MM.1S (cell line): Measurements from ENCODE around the gene BFAR.
"Not testable (repeated sequence)": the region's sequence is repeated elsewhere in the genome, so short reads cannot be mapped to it uniquely, and the experiment has no call there.

ENCODE experiments used
- DNase-seq: peaks from one replicate; pipeline ENCODE4 v3.0.0-alpha.2; 2015
- H2AFZ ChIP-seq: fragments of 300-600 bp; sonication (generic); 2 replicates; pipeline ENCODE4 v1.6.0; 2016; ENCODE audit warnings: antibody characterized with exemption, low read length
- H3F3A ChIP-seq: fragments of 300-600 bp; sonication (generic); 2 replicates; pipeline ENCODE4 v1.6.1; 2016; ENCODE audit warnings: mild to moderate bottlenecking, antibody characterized with exemption, low read length, moderate library complexity, mixed read lengths; ENCODE audit not compliant: insufficient read depth
- H3K27ac ChIP-seq: fragments of 300-600 bp; sonication (generic); 2 replicates; pipeline ENCODE4 v1.5.1; 2016; ENCODE audit warnings: mild to moderate bottlenecking, low read length
- H3K27me3 ChIP-seq: fragments of 300-600 bp; sonication (generic); replicated peaks from 2 replicates; pipeline ENCODE4 v1.6.0; 2016; ENCODE audit warnings: low read length; ENCODE audit not compliant: insufficient read depth
- H3K36me3 ChIP-seq: fragments of 300-600 bp; sonication (generic); replicated peaks from 2 replicates; pipeline ENCODE4 v1.6.1; 2016; ENCODE audit warnings: mild to moderate bottlenecking, low read length, mixed read lengths; ENCODE audit not compliant: insufficient read depth
- H3K4me1 ChIP-seq: fragments of 300-600 bp; sonication (generic); 2 replicates; pipeline ENCODE4 v1.6.1; 2016; ENCODE audit warnings: low read length, mixed read lengths
- H3K4me2 ChIP-seq: fragments of 300-600 bp; sonication (generic); 2 replicates; pipeline ENCODE4 v1.6.0; 2016; ENCODE audit warnings: low read depth, low read length
- H3K4me3 ChIP-seq: fragments of 300-600 bp; sonication (generic); 2 replicates; pipeline ENCODE4 v1.5.1; 2016; ENCODE audit warnings: low read length, mixed read lengths
- H3K79me2 ChIP-seq: fragments of 300-600 bp; sonication (generic); 2 replicates; pipeline ENCODE4 v1.6.1; 2016; ENCODE audit warnings: mixed run types, low read length, mixed read lengths
- H3K9ac ChIP-seq: fragments of 300-600 bp; sonication (generic); 2 replicates; pipeline ENCODE4 v1.6.1; 2016; ENCODE audit warnings: low read length, mixed read lengths
- H3K9me2 ChIP-seq: fragments of 300-600 bp; sonication (generic); replicated peaks from 2 replicates; pipeline ENCODE4 v1.6.1; 2016; ENCODE audit warnings: mild to moderate bottlenecking, low read length, mixed read lengths; ENCODE audit not compliant: insufficient read depth
- H3K9me3 ChIP-seq: fragments of 300-600 bp; sonication (generic); replicated peaks from 2 replicates; pipeline ENCODE4 v1.6.1; 2016; ENCODE audit warnings: mild to moderate bottlenecking, low read length, mixed read lengths; ENCODE audit not compliant: insufficient read depth
- H4K20me1 ChIP-seq: fragments of 300-600 bp; sonication (generic); 2 replicates; pipeline ENCODE4 v1.6.1; 2016; ENCODE audit warnings: mild to moderate bottlenecking, low read length, moderate library complexity, mixed read lengths; ENCODE audit not compliant: insufficient read depth
- EZH2 ChIP-seq: fragments of 300-600 bp; sonication (generic); optimal IDR thresholded peaks from 2 replicates; pipeline ENCODE3; 2017; ENCODE audit warnings: low read depth, mild to moderate bottlenecking, antibody characterized with exemption, low read length, mixed read lengths
- EZH2phosphoT487 ChIP-seq: fragments of 300-600 bp; sonication (generic); IDR thresholded peaks from 2 replicates; pipeline ENCODE4 v1.6.1; 2018; ENCODE audit warnings: antibody characterized with exemption, low read length
- TF ChIP-seq, protein P1 (sequence below): fragments of 300-600 bp; sonication (generic); IDR thresholded peaks from 2 replicates; pipeline ENCODE4 v1.5.1; 2016; ENCODE audit warnings: antibody characterized with exemption, low read length, mixed read lengths

The BFAR gene

DNA sequence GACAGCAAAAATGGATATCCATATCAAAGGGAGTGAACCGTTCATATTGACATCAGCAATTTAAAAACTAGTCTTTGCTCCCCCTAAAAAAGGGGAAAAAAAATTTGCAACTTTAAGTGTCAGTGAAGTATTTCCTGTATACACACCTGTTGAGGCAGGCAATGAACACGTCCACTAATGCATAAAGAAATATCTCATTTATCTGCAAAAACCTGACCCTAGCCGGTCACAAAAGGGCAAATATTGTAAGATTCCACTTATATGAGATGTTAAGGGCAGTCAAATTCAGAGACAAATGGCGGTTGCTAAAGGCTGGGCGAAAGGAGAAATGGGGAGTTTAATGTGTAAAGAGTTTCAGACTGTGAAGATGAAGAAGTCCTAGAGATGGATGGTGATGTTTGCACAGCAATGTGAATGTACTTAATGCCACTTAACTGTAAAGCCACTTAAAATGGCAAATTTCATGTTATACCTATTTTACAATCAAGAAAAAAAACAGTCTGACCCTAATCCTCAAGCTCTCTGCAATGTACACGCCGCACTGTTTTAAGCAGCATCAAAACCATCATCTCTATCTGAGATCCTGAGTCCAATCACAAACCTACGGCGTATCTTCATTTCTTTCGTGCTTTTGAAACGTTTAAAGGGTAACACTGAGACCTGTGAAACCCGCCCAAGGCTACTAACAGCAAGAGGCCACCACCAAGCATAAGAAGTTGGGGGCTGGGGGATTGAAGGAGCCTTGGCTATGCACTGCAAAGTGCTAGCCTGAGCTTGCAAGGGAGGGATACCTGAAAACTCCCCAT is 3.7 kb upstream of the BFAR start:
- Histone ChIP-seq H3K36me3 (peaks cover 5% of the 10 kb centered on the region), H3K4me2 (peak overlapping the region; percentile 71), H2AFZ (peak overlapping the region; percentile 79), H3K79me2 (peaks cover 27% of the 10 kb centered on the region), H3K9me2 (no peaks in the 10 kb centered on the region), H3K9ac (peak overlapping the region; percentile 91), H3K27me3 (no peaks in the 10 kb centered on the region), H4K20me1 (no peaks in the 10 kb centered on the region), H3K4me1 (peaks cover 16% of the 10 kb centered on the region), H3K9me3 (no peaks in the 10 kb centered on the region; the same call in 1 of the 2 replicates), H3K27ac (peak overlapping the region; percentile 66; the same call in 1 of the 2 replicates), H3F3A (peaks cover 15% of the 10 kb centered on the region), H3K4me3 (peak overlapping the region; percentile 93)
- TF ChIP-seq, protein P1, sequence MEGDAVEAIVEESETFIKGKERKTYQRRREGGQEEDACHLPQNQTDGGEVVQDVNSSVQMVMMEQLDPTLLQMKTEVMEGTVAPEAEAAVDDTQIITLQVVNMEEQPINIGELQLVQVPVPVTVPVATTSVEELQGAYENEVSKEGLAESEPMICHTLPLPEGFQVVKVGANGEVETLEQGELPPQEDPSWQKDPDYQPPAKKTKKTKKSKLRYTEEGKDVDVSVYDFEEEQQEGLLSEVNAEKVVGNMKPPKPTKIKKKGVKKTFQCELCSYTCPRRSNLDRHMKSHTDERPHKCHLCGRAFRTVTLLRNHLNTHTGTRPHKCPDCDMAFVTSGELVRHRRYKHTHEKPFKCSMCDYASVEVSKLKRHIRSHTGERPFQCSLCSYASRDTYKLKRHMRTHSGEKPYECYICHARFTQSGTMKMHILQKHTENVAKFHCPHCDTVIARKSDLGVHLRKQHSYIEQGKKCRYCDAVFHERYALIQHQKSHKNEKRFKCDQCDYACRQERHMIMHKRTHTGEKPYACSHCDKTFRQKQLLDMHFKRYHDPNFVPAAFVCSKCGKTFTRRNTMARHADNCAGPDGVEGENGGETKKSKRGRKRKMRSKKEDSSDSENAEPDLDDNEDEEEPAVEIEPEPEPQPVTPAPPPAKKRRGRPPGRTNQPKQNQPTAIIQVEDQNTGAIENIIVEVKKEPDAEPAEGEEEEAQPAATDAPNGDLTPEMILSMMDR, result no peak
- TF ChIP-seq EZH2 (no peak), EZH2phosphoT487 (no peak)
- DNase-seq, result no peak

DNA sequence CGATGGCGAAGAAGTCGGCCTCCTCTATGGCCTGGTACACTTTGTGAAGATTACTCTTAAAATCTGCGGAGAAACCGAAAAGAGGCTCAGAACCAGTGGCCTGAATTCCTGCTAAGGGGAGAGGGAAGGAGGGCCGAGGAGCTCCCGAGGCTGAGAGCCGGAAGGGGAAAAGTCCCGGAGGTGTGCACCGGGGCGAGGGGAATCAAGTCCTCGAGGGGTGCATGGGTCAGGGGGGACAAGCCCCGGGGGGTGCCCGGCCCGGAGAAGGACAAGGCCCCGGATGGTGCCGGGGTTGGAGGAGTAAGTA is 3.2 kb upstream of the BFAR start:
- Histone ChIP-seq H4K20me1 (no peaks in the 10 kb centered on the region), H3F3A (peaks cover 15% of the 10 kb centered on the region), H3K4me1 (peaks cover 19% of the 10 kb centered on the region), H3K4me3 (peak overlapping the region; percentile 93), H3K9ac (peak overlapping the region; percentile 91), H3K27me3 (no peaks in the 10 kb centered on the region), H3K4me2 (peak overlapping the region; percentile 71), H3K9me2 (no peaks in the 10 kb centered on the region), H3K27ac (peak overlapping the region; percentile 66; the same call in 1 of the 2 replicates), H3K79me2 (peaks cover 33% of the 10 kb centered on the region), H2AFZ (peak overlapping the region; percentile 79), H3K36me3 (peaks cover 5% of the 10 kb centered on the region), H3K9me3 (no peaks in the 10 kb centered on the region; the same call in 1 of the 2 replicates)
- DNase-seq, result no peak
- TF ChIP-seq, protein P1, result no peak
- no peak for TF ChIP-seq EZH2
- no peak for TF ChIP-seq EZH2phosphoT487

DNA sequence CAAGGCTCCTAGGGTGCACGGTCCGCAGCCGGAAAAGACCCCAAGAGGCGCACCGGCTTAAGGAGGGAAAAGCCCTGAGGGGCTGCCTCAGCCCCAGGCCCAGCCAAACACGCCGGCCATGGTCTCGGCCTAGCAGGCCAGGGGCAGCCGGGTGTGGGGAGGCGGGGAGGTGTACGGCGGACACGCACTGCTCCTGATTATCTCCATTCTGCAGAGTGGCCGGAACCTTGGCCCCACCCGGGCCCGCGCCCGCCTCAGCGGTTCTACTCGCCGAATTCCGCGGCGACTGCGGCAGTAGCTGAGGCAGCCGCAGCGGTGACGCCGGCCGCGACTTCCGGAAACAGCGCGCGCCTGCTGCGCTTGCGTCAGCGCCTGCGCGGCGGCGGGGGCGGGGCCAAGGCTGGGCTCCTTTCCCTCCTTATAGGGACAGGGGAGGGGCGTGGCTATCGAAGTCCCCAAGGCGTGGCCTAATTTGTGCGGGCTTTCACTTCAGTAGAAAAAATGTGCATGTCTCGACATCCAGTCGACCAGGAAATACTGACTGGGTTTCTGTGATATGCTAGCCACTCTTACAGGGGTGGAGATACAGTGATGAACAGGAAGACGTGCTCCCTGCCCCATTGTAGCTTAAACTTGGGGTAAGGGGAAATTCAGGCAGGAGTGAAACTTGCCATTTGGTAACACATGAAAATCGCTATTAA is 2.7 kb upstream of the BFAR start, which contains the start of gene PARN:
PARN (minus strand) TSS at position 342 of the 701 bp plus-strand sequence; CDS start at position 207, 135 bp downstream.
- Histone ChIP-seq H3K27me3 (no peaks in the 10 kb centered on the region), H3F3A (peaks cover 15% of the 10 kb centered on the region), H3K36me3 (peaks cover 5% of the 10 kb centered on the region), H3K9me2 (no peaks in the 10 kb centered on the region), H4K20me1 (no peaks in the 10 kb centered on the region), H3K27ac (peak within 1 kb of the TSS; percentile 66), H3K4me3 (peak within 1 kb of the TSS; percentile 93), H3K9ac (peak within 1 kb of the TSS; percentile 91), H3K9me3 (no peaks in the 10 kb centered on the region; the same call in 1 of the 2 replicates), H3K4me2 (peak within 1 kb of the TSS; percentile 71), H3K79me2 (peaks cover 38% of the 10 kb centered on the region), H2AFZ (peak within 1 kb of the TSS; percentile 79), H3K4me1 (peaks cover 19% of the 10 kb centered on the region)
- TF ChIP-seq, protein P1, result no peak
- TF ChIP-seq EZH2phosphoT487 (no peak), EZH2 (no peak)
- peak; percentile 98 for DNase-seq

DNA sequence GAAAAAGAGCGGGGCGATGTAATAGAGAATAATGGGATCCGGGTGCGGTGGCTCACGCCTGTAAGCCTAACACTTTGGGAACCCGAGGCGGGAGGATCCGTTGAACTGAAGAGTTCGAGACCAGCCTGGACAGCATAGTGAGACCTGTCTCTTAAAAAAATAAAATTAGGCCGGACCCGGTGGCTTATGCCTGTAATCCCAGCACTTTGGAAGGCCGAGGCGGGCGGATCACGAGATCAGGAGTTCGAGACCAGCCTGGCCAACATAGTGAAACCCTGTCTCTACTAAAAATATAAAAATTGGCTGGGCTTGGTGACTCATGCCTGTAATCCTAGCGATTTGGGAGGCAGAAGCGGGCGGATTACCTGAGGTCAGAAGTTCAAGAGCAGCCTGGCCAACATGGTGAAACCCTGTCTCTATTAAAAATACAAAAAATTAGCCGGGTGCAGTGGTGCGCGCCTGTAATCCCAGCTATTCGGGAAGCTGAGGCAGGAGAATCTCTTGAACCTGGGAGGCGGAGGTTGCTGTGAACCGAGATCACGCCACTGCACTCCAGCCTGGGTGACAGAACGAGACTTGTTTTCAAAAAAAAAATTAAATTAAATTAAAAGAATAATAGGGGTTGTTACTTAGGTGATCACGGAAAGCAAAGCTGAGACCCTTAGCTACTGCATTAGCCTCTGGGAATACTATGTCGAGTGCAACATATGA is 2.0 kb upstream of the BFAR start:
- not testable (repeated sequence) for H3K36me3 ChIP-seq, H3K9me3 ChIP-seq, H3K9me2 ChIP-seq, H4K20me1 ChIP-seq, DNase-seq, H3K27me3 ChIP-seq
- peak overlapping the region; percentile 47 for H3K4me2 ChIP-seq
- H3K4me3 ChIP-seq, result peak overlapping the region; percentile 30
- H3K79me2 ChIP-seq, result peaks cover 45% of the 10 kb centered on the region
- H3F3A ChIP-seq, result peaks cover 15% of the 10 kb centered on the region
- peaks cover 19% of the 10 kb centered on the region for H3K4me1 ChIP-seq
- H3K9ac ChIP-seq, result peak overlapping the region; percentile 91; the same call in 1 of the 2 replicates
- peak overlapping the region; percentile 27; the same call in 1 of the 2 replicates for H2AFZ ChIP-seq
- H3K27ac ChIP-seq, result peak overlapping the region; percentile 66
